Common myeloid progenitor, CD34-positive (primary cell): ENCODE measurements around the gene KLHL14.

ENCODE experiments used
- CTCF ChIA-PET: fragments of 350-600 bp; sonication (Branson Sonifier 250); formaldehyde crosslinking; loops from one replicate; lab custom pipeline; 2021; ENCODE audit warnings: antibody characterized with exemption; lab: Charles Lee
- POLR2A ChIA-PET: fragments of 350-600 bp; sonication (Branson Sonifier 250); formaldehyde crosslinking; loops from one replicate; lab custom pipeline; 2021; ENCODE audit warnings: antibody characterized with exemption; lab: Charles Lee
- DNase-seq, 3 donors: peaks; one replicate each; pipeline versions ENCODE4 v3.0.0 to v3.0.0-alpha.2; 2013
- H3K27ac ChIP-seq, 2 experiments: 1 replicate in 1 of 2; 2 replicates in 1 of 2; pipeline ENCODE4 v1.7.0; 2013; ENCODE audit warnings: inconsistent platforms in 2 of 2, low read length in 2 of 2, mild to moderate bottlenecking in 2 of 2, low read depth in 1 of 2, moderate library complexity in 1 of 2; ENCODE audit not compliant: severe bottlenecking in 2 of 2, insufficient read depth in 1 of 2, poor library complexity in 1 of 2
- H3K27me3 ChIP-seq, 5 experiments: replicated peaks in 2 of 5; 1 replicate in 3 of 5; 2 replicates in 2 of 5; pipeline versions ENCODE4 v1.6.1 to v1.7.0; 2013; ENCODE audit warnings: low read length in 4 of 5, mild to moderate bottlenecking in 2 of 5, moderate library complexity in 2 of 5, inconsistent platforms in 1 of 5; ENCODE audit not compliant: insufficient read depth in 5 of 5, control insufficient read depth in 4 of 5
- H3K36me3 ChIP-seq, 4 experiments: 1 replicate in 2 of 4; 2 replicates in 2 of 4; pipeline versions ENCODE4 v1.6.1 to v1.7.0; 2013; ENCODE audit warnings: low read length in 3 of 4, control low read depth in 1 of 4, mild to moderate bottlenecking in 1 of 4; ENCODE audit not compliant: control insufficient read depth in 4 of 4, insufficient read depth in 4 of 4
- H3K4me1 ChIP-seq, 4 experiments: 1 replicate in 3 of 4; 2 replicates in 1 of 4; pipeline versions ENCODE4 v1.6.1 to v1.7.1; 2013; ENCODE audit warnings: low read length in 3 of 4, mild to moderate bottlenecking in 3 of 4, control low read depth in 1 of 4, inconsistent platforms in 1 of 4, moderate library complexity in 1 of 4; ENCODE audit not compliant: control insufficient read depth in 4 of 4, insufficient read depth in 4 of 4; ENCODE audit errors: control extremely low read depth in 1 of 4
- H3K4me3 ChIP-seq, 7 experiments: 1 replicate in 4 of 7; 2 replicates in 3 of 7; pipeline versions ENCODE4 v1.5.1 to v1.7.0; 2013; ENCODE audit warnings: mild to moderate bottlenecking in 7 of 7, low read length in 6 of 7, moderate library complexity in 6 of 7, inconsistent platforms in 2 of 7, low read depth in 2 of 7, control low read depth in 1 of 7; ENCODE audit not compliant: insufficient read depth in 4 of 7, control insufficient read depth in 1 of 7; ENCODE audit errors: extremely low read depth in 1 of 7
- H3K9me3 ChIP-seq, 5 experiments: 1 replicate in 4 of 5; 2 replicates in 1 of 5; pipeline versions ENCODE4 v1.6.1 to v1.7.1; 2013; ENCODE audit warnings: low read length in 4 of 5, mild to moderate bottlenecking in 2 of 5, inconsistent platforms in 1 of 5, low read depth in 1 of 5, moderate library complexity in 1 of 5; ENCODE audit not compliant: control insufficient read depth in 4 of 5, insufficient read depth in 2 of 5; ENCODE audit errors: control extremely low read depth in 1 of 5
- WGBS: methylation state at CpG from one replicate; pipeline ENCODE4 v1.1.5; 2013; ENCODE audit not compliant: insufficient coverage; 5-methylcytosine and 5-hydroxymethylcytosine counted together

The KLHL14 gene

DNA sequence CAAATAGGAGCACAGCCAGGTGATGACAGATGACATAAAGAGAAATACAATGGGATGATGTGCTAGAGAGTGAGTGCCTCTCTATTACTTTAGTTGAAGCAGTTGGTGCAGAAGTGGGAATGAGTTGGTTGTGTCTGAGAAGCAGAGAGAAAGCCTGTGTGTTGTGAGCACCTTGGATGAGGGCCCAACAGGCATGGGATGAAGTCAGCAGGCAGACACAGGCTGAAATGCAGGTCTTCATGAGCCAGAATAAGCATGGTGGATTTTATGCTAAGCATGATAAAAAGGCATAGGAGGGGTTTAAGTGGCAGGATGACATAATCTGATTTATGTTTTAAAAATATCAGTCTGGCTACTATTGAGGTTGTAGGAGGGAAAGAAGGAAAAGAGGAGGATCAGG lies 71.5 kb downstream of the KLHL14 start:
- CTCF ChIA-PET: no interaction called here
- DNase-seq: no peak
- Histone ChIP-seq H3K36me3 (no peaks in the 10 kb centered on the region), H3K27ac (no peak overlapping the region), H3K4me3 (no peak overlapping the region), H3K27me3 (peaks cover 0 to 3% (median 0%) of the 10 kb centered on the region in 5 experiments), H3K9me3 (no peaks in the 10 kb centered on the region), H3K4me1 (no peaks in the 10 kb centered on the region)
- POLR2A ChIA-PET: no interaction called here

DNA sequence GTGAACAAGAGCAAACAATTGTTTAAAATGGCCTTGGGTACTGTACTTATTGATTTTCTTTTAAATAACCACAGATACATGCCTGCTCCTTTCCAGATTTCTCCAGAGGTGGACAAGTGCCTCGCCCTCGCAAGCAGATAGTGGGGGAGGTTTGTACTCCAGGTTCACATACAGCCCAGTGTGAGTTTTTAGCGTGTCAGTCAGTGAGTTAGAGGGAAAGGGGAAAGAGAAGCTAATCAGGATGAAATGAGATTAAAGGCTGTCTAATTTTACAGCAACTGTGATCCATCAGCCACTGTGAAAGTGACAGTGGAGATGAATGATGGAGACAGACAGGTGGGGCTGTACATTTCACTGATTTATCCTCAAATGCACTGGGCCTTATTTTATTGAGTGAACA lies 74.7 kb downstream of the KLHL14 start:
- ChIA-PET CTCF (no interaction called here), POLR2A (no interaction called here)
- Histone ChIP-seq H3K4me1 (no peaks in the 10 kb centered on the region), H3K27me3 (peaks cover 0 to 5% (median 0%) of the 10 kb centered on the region in 5 experiments), H3K27ac (no peak overlapping the region), H3K9me3 (no peaks in the 10 kb centered on the region), H3K4me3 (no peak overlapping the region), H3K36me3 (no peaks in the 10 kb centered on the region)
- DNase-seq: no peak
- WGBS: 100% methylated on average over 3 of the region's 3 CpGs

DNA sequence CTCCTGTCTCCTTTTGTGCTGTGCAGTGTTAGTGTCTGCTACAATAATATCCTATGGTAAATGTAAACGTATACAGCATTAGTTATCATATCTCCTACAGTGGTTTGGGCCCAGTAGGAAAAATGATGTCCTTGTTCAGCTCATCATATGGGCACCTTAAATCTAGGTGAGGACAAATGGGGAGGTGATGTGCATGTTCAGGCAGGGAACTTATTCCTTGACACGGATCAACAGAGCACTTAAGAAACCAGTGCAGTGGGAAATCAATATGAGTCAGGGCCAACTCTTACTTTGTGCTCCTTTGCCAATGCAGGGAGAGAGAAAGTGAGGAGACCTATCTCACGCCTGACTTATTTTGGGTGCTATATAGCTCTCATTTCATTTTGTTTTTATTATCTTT lies 76.4 kb downstream of the KLHL14 start:
- ChIA-PET POLR2A (no interaction called here), CTCF (no interaction called here)
- Histone ChIP-seq H3K27me3 (peaks cover 0 to 3% (median 0%) of the 10 kb centered on the region in 5 experiments), H3K27ac (no peak overlapping the region), H3K36me3 (no peaks in the 10 kb centered on the region), H3K4me1 (no peaks in the 10 kb centered on the region), H3K4me3 (no peak overlapping the region), H3K9me3 (no peaks in the 10 kb centered on the region)
- 91% methylated on average over 1 of the region's 3 CpGs for WGBS
- DNase-seq: no peak

DNA sequence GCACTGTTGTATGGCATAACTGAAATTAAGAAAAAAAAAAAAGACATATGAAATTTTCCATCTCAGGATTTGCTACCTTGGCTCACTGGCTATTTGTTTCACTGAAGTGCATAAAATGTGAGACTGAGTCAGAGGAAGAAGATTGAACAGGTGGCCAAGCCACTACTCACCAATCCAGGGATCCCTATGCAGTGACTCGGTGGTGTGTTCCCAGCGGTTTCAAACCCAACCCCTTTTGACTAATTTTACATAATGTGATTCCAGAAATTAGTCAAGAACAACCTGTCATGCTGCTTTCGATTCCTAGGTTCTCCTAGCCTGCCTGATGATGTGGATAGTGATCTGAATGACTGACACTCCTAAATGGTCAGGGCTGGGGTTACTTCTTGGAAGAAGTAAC lies 77.3 kb downstream of the KLHL14 start:
- Histone ChIP-seq H3K27me3 (peaks cover 0 to 3% (median 0%) of the 10 kb centered on the region in 5 experiments), H3K27ac (no peak overlapping the region), H3K36me3 (no peaks in the 10 kb centered on the region), H3K9me3 (no peaks in the 10 kb centered on the region), H3K4me1 (no peaks in the 10 kb centered on the region), H3K4me3 (no peak overlapping the region)
- DNase-seq: no peak
- CTCF ChIA-PET: no interaction called here
- POLR2A ChIA-PET: no interaction called here
- WGBS: 100% methylated on average over 1 of the region's 3 CpGs

DNA sequence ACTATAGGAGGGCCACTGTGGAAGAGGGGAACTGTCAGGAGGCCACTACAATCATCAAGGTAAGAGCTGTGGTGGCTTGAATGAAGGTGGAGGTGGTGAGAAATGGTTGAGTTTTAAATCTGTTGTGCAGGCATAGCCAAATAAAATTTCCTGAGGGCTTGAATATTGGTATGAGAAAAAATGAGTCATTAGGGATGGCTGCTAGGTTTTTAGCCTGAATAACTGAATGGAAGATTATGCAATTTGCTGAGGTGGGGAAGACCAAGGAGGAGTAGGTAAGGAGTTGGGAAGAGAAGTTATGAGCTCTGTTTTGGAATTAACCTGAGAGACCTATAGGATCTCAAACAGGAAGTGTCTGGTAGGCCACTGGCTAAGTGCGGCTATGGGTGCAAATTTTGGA lies 84.0 kb downstream of the KLHL14 start:
- no peak overlapping the region for H3K27ac ChIP-seq
- no peak for DNase-seq
- H3K27me3 ChIP-seq: peaks cover 0 to 7% (median 0%) of the 10 kb centered on the region in 5 experiments
- CTCF ChIA-PET: no interaction called here
- H3K4me3 ChIP-seq: no peak overlapping the region
- 100% methylated on average over 1 of the region's 1 CpG for WGBS
- H3K36me3 ChIP-seq: no peaks in the 10 kb centered on the region
- H3K4me1 ChIP-seq: no peaks in the 10 kb centered on the region
- POLR2A ChIA-PET: no interaction called here
- no peaks in the 10 kb centered on the region for H3K9me3 ChIP-seq

DNA sequence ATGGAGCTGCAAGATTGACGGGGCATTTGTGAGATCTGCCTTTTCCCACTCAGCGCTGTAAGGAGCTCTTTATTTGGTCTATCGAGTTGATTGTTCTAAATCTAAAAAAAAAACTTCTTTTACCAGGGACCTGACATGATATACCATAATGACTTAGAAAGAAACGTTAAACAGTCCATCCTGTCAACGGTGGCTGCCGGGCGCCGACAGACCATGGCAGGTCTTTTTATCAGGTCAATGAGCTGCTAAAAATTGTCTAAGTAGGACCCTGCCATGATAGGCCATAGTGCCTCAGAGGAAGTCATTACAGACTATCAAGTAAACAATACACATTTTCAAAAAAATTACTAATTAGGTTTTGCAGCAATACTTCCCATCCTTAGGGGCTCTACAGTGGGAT lies 87.9 kb downstream of the KLHL14 start:
- ChIA-PET CTCF (no interaction called here), POLR2A (no interaction called here)
- H3K27me3 ChIP-seq: peaks cover 0 to 8% (median 0%) of the 10 kb centered on the region in 5 experiments
- no peaks in the 10 kb centered on the region for H3K36me3 ChIP-seq
- H3K27ac ChIP-seq: no peak overlapping the region
- no peaks in the 10 kb centered on the region for H3K9me3 ChIP-seq
- DNase-seq: no peak
- 98% methylated on average over 5 of the region's 8 CpGs for WGBS
- H3K4me3 ChIP-seq: no peak overlapping the region
- no peaks in the 10 kb centered on the region for H3K4me1 ChIP-seq

DNA sequence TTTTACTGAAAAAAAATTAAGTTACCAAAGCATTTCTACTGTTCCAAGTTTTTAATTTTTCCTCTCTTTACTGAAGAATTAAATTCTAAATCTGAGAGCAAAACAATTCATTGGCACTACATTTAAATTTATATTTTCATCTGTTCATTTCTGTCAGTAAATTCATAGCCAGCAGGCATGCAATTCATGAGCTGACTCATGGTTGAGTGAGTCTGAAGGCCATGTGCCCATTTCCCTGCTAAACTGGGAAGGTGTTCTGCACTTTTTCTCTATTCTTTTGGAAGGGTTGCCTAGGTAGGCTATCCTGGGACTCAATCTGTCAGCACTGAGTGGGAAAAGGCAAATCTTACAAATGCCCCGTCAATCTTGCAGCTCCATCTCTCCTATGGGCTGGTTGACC lies 88.7 kb downstream of the KLHL14 start:
- Histone ChIP-seq H3K27ac (no peak overlapping the region), H3K36me3 (no peaks in the 10 kb centered on the region), H3K27me3 (peaks cover 0 to 8% (median 0%) of the 10 kb centered on the region in 5 experiments), H3K4me1 (no peaks in the 10 kb centered on the region), H3K4me3 (no peak overlapping the region), H3K9me3 (no peaks in the 10 kb centered on the region)
- WGBS: no CpG with 5 or more reads among the region's 1 CpG
- DNase-seq: no peak
- CTCF ChIA-PET: no interaction called here
- POLR2A ChIA-PET: no interaction called here
